ENCODE measurements around the gene SGCA. TPM values are rescaled to one million over a fixed set of nuclear protein-coding genes. Genes with fewer than 3 reads are reported as not detected.

SGCA gene
- polyA plus RNA-seq, 1 donor = 424 TPM

Other genes with a start within 250 kb of the SGCA start
- 0.41 TPM for gene DLX4, start 196.8 kb upstream of the SGCA start, polyA plus RNA-seq (ENCODE audit: insufficient read length)
- 0.31 TPM for gene DLX3, start 170.8 kb upstream of the SGCA start, polyA plus RNA-seq (ENCODE audit: insufficient read length)
- 41.8 TPM for gene ITGA3, start 109.9 kb upstream of the SGCA start, polyA plus RNA-seq (ENCODE audit: insufficient read length)
- 98.0 TPM for gene PDK2, start 70.7 kb upstream of the SGCA start, polyA plus RNA-seq (ENCODE audit: insufficient read length)
- 4.0 TPM for gene SAMD14, start 35.8 kb upstream of the SGCA start, polyA plus RNA-seq (ENCODE audit: insufficient read length)
- 41.1 TPM for gene PPP1R9B, start 15.3 kb upstream of the SGCA start, polyA plus RNA-seq (ENCODE audit: insufficient read length)
- gene COL1A1, start 35.6 kb downstream of the SGCA start, polyA plus RNA-seq (ENCODE audit: insufficient read length) = 3,874 TPM
- gene TMEM92, start 108.5 kb downstream of the SGCA start, polyA plus RNA-seq (ENCODE audit: insufficient read length) = 1.8 TPM
- gene XYLT2, start 180.1 kb downstream of the SGCA start, polyA plus RNA-seq (ENCODE audit: insufficient read length) = 27.3 TPM
- 52.5 TPM for gene MRPL27, start 207.2 kb downstream of the SGCA start, polyA plus RNA-seq (ENCODE audit: insufficient read length)
- 4.9 TPM for gene EME1, start 207.2 kb downstream of the SGCA start, polyA plus RNA-seq (ENCODE audit: insufficient read length)
- 45.1 TPM for gene LRRC59, start 231.5 kb downstream of the SGCA start, polyA plus RNA-seq (ENCODE audit: insufficient read length)